ENCODE results near the gene PLEKHJ1. TPM values are rescaled to one million over a fixed set of nuclear protein-coding genes. Genes with fewer than 3 reads are reported as not detected.

PLEKHJ1 gene
- total RNA-seq, 1 donor from 2014 or later, result 104 TPM

DNA sequence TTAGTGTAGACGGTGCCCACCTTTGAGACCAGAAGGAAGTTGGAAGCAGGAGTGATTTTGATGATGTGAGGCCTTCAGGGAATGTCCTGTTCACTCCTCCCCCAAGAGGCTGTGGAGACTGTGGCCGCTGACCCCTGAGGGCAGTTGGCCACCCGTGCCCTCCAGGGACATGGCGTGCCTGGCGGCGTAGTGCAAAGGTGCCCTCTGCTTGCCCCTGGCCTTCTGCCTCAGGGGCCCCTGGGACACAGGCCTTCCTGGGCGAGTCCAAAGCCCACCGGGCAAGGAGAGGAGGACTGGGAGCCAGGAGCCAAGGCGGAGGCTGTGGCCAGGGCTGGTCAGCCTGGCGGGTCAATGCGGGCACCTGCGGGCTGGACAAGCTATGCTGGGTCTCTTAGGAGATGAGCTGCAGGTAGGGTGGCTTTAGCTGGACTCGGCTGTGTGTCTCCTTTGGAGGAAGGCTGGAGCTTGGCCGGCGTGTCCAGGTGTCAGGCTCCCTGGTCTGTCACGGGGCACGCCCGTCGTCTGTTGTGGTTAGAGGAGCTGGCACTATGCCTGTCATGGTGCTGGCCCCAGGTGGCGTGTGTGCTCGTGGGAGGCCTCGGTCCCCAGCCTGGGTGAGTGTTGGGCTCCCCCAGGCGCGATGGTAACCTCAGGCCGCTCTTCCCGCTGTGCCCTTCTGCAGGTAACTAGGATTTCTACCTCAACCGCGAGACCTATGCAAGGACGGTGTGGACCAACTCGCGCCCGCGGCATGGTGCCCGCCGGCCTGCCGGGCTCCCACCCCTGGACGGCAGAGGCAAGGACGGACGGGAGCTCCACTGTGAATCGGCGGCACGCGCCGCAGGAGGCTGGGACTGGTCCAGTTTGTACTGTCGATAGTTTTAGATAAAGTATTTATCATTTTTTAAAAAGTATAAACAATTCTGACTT lies 6.8 kb downstream of the PLEKHJ1 start:
- no peak for TF ChIP-seq CTCF (IDR thresholded peaks at IDR 0.05; ENCODE audit: insufficient read depth, low read length, poor library complexity, severe bottlenecking)
- no peak for DNase-seq (ENCODE audit: low read depth)
- H3K36me3 ChIP-seq (ENCODE audit: control insufficient read depth, insufficient read depth, low read length), result peaks cover 1% of the 10 kb centered on the region
- no peaks in the 10 kb centered on the region for H3K27me3 ChIP-seq (ENCODE audit: control insufficient read depth, insufficient read depth, low read length)
- no peak overlapping the region for H3K4me3 ChIP-seq (ENCODE audit: low read depth, low read length)

- TF ChIP-seq CTCF (IDR thresholded peaks at IDR 0.05; ENCODE audit: insufficient read depth, low read length, poor library complexity, severe bottlenecking), result no peak
- no peak for DNase-seq (ENCODE audit: low read depth)
- Histone ChIP-seq H3K4me3 (ENCODE audit: low read depth, low read length) (no peak overlapping the region), H3K27me3 (ENCODE audit: control insufficient read depth, insufficient read depth, low read length) (no peaks in the 10 kb centered on the region), H3K36me3 (ENCODE audit: control insufficient read depth, insufficient read depth, low read length) (peaks cover 1% of the 10 kb centered on the region)
Measured at GRCh38 chr19:2228157-2229030, 7.7 kb downstream of the PLEKHJ1 start.

DNA sequence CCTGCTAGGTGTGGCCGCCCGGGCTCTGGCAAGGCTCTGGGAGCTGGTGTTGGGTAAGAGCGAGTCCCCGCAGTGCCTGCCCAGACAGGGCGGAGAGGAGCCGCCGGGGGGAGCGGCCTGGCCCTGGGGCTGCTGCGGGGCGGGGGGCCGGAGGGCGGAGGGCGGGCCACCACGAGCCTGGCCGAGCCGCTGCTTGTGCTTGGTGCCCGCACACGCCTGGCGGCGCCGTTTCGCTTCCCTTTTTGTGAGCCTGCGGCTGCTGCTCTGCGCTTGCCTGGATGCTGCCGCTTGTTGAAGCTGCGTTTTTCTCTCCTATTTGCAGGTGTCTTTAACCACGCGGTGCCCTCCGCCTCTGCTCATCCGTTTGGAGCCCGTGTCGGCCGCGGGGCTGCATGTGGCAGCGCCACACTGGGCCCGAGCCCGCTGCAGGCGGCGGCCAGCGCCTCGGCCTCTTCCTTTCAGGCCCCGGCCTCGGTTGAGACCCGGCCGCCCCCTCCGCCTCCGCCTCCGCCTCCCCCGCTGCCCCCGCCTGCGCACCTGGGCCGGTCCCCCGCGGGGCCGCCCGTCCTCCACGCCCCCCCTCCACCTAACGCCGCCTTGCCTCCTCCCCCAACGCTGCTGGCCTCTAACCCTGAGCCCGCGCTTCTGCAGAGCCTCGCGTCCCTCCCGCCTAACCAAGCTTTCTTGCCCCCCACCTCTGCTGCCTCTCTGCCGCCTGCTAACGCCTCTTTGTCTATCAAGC lies 8.5 kb downstream of the PLEKHJ1 start:
- H3K4me3 ChIP-seq (ENCODE audit: low read depth, low read length), result no peak overlapping the region
- peaks cover 1% of the 10 kb centered on the region for H3K36me3 ChIP-seq (ENCODE audit: control insufficient read depth, insufficient read depth, low read length)
- TF ChIP-seq CTCF (IDR thresholded peaks at IDR 0.05; ENCODE audit: insufficient read depth, low read length, poor library complexity, severe bottlenecking), result no peak
- H3K27me3 ChIP-seq (ENCODE audit: control insufficient read depth, insufficient read depth, low read length), result no peaks in the 10 kb centered on the region
- DNase-seq (ENCODE audit: low read depth), result no peak

DNA sequence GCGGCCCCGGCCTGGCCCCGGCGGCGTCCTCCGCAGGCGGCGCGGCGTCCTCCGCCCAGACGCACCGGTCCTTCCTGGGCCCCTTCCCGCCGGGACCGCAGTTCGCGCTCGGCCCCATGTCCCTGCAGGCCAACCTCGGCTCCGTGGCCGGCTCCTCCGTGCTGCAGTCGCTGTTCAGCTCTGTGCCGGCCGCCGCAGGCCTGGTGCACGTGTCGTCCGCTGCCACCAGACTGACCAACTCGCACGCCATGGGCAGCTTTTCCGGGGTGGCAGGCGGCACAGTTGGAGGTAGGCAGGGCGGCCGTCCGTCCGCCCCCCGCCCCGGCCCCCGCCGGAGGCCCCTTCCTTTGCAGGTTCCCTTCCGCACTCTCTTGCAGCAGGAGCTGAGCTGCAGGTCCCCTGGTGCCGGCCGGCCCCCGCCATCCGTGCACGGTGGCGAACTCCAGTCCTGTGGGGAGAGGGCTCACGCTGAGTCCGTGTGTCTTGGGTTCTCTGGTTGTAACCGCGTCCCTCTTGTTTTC lies 9.2 kb downstream of the PLEKHJ1 start:
- TF ChIP-seq CTCF (IDR thresholded peaks at IDR 0.05; ENCODE audit: insufficient read depth, low read length, poor library complexity, severe bottlenecking), result no peak
- H3K36me3 ChIP-seq (ENCODE audit: control insufficient read depth, insufficient read depth, low read length), result peaks cover 1% of the 10 kb centered on the region

GRCh38 chr19:2226051-2226839 lies 9.9 kb downstream of the PLEKHJ1 start:
- Histone ChIP-seq H3K36me3 (ENCODE audit: control insufficient read depth, insufficient read depth, low read length) (peaks cover 1% of the 10 kb centered on the region), H3K4me3 (ENCODE audit: low read depth, low read length) (no peak overlapping the region), H3K27me3 (ENCODE audit: control insufficient read depth, insufficient read depth, low read length) (no peaks in the 10 kb centered on the region)
- TF ChIP-seq CTCF (IDR thresholded peaks at IDR 0.05; ENCODE audit: insufficient read depth, low read length, poor library complexity, severe bottlenecking), result no peak
- DNase-seq (ENCODE audit: low read depth), result no peak

More for the DNA sequence above, 9.2 kb downstream of the PLEKHJ1 start:
- Histone ChIP-seq H3K27me3 (ENCODE audit: control insufficient read depth, insufficient read depth, low read length) (no peaks in the 10 kb centered on the region), H3K4me3 (ENCODE audit: low read depth, low read length) (no peak overlapping the region)
- DNase-seq (ENCODE audit: low read depth), result no peak

All from kidney epithelial cell (primary cell).